Activated CD4-positive, alpha-beta T cell treated with anti-CD3 and anti-CD28 coated beads for 4 hours (primary cell): ENCODE measurements around the gene FBN1.

Source experiments
- DNase-seq, 2 donors: peaks; one replicate each; pipeline ENCODE4 v3.0.0-alpha.2; 2020

FBN1 gene

DNA sequence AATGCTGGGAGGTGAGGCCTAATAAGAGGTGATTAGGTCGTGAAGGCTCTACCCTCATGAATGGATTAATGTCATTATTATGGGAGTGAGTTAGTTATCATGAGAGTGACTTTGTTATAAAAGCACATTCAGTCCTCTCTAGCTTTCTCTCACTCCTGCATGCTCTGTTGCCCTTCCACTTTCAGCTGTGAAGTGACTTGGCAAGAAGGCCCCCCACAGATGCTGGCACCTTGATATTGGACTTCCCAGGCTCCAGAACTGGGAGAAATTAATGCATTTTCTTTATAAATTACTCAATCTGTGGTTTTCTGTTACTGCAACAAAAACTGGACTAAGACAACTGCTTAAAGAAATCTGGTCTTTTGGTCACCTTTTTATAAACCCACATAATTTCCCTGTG, 144.3 kb downstream of the FBN1 start:
- no peak for DNase-seq

DNA sequence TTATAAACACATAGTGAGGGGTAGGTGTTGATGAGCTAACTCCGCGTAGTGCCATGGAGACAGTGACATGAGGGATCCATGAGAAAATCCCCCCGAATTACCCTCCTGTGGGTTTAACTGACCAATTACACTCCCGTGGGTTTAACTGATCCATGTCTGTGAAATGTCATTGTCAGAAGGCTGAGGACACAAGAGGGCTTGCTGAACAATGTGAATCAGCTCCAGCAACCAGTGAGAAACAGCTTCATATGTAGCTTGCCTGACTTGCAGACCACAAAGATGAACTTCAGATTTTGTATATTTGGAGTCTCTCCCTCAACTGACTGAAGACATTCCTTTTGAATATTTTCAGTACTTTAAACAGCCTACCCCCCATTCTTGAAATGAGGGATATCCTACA, 144.9 kb downstream of the FBN1 start:
- DNase-seq = no peak

DNA sequence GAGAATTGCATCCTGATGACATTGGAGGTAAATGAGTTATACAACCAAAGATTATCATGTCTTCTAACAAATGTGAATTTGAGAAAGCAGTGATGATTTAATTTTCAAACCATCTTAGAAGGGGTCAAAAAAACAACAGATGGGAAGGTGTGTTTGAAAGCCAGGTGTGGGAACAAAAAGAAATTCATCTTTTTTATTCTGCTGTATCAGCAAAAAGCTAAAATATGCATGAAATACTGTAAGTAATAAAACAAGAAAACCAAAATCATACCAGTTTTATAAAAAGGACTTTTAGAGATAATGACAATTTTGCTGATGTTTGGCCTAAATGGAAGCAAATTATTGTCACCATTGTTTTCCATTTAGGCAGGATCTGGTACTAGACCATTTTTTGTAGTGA, 145.5 kb downstream of the FBN1 start:
- DNase-seq = no peak

DNA sequence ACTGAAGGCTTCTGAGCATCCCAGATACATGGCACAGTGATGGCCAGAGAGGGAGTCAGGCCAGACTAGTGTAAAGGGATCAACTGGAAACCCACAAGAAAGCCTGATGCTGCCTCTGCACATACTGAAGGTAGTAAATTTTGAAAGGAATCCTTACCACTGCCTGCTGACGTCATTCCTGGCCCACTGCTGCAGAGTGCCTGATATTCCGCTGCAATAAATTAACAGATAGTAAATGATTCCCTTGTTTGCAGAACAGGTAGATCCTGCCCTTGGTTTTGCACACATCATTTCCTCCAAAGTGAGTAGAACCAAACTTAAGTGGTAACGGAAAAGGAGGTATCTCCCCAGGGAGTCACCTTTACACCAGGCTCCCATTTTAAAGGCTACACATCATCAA, 146.7 kb downstream of the FBN1 start:
- no peak for DNase-seq

DNA sequence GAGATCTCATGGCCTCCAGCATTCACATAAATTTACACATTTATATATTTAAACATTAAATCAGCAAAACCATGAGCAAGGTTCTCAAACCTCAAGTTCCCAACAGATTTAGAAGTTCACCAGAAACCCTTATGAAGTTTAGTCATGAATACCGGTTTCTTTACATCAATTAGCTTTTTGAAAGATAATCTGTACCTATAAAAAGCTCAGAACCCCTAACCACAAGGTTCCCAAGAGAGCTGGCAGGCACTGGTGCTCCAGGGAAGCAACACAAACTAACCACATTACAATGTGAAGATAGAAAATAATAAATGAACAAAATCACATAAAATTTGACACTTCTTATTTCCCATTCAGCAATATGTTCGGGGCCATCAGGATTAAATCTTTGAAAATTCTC, 150.9 kb downstream of the FBN1 start:
- no peak for DNase-seq

DNA sequence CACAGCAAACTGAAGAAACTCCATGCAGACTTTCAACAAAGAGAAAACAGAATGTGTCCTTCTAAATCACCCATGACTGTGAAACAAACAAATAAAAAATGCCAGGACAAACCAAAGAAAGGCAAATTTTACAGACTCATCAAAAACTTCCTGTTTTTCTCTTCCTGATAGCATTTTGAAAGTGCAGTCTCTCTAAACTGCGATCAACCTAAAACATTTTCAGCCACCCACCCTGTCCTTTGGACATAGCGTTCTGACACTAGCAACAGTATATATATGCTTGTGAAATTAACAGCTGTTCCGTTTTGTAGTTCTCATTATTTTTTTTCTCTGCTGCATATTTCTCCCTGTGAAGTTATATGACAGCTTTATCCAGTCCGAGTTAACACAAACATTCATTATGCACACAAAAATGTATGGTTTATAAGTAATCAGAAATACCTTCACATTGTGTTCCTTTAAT, 151.7 kb downstream of the FBN1 start:
- DNase-seq = no peak

DNA sequence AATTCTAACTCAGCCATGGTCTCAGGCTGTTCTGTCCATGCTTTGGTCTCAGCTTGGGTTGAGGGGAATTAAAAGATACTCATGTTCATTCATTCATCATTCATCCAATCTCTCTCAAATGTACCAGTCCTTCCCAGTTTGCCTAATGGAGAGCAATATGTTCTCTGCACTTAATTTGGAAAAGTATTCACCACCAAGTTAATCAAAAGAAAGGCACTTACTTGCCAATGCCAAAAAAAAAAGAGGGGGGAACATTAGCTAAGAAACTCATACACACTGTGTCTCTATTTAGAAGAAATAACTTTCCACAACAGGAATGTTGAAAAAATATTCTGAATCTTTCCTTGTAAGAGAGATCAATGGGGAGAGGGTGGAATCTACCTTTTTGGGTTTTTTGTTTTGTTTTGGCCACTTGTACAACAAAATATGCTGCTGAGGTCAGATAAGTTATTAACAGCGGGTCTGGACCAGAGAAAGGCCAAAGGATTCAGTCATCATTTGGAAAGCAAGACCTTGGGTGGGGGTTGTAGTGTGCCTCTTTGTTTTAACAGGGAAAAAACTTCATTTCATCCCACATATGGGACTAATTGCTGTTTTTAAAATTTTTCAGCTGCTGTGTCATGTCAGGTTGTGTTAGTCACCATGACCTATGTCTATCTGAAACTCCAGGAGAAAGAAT, 152.3 kb downstream of the FBN1 start:
- no peak for DNase-seq

DNA sequence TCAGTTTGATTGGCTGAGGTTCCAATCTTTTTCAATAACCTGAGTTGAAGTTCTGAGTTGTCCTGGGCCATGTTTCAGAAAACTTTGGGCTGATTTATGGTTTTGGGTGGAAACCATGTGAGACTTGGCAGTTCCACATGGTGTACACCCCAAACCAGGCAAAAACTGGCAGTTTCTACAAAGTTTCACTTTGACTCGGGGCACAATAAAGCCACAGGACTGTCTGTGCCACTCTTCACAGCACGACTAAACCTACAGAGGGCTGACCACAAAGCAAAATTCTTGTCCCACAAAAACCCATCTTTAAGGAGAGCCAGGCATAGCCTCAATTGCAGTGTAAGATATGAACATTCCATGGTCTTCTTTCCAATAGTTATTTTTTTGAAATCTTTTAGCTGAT, 159.3 kb downstream of the FBN1 start:
- DNase-seq = no peak

DNA sequence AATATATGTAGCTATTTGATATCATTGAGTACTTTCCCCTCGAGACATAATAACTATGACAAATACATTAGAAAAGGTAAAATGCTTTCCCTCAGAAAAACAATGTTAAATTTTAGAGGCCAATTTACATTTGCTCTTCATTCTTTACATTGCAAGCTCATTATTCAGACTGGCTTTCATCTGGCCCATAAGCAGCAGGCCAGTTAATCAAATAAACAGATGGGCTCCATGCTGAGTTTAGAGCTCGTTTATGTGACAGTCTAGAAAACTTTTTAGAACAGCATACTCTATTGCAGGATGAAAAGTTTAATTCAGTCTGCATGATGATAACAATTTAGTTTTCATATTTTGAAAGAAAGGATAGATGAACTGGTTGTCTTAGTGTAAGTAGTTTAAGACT, 163.7 kb downstream of the FBN1 start:
- no peak for DNase-seq

DNA sequence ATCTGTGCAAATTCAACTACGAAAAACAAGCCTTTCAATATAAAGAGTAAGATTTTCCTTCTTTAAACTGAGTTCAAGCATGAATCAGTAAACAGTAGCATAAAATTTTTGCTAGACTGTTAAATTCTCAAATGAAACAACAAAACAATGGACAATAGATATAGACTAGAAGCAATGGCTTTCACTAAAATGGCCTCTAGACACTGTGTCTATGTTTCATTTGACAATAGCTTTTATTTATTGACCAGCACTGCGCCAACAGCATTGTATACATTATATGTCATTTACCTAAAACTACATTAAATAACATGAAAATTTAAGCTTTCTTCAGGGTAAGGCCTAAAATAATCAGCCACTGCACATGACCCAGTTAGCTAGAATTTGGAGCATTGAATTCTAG, 165.8 kb downstream of the FBN1 start:
- no peak for DNase-seq

DNA sequence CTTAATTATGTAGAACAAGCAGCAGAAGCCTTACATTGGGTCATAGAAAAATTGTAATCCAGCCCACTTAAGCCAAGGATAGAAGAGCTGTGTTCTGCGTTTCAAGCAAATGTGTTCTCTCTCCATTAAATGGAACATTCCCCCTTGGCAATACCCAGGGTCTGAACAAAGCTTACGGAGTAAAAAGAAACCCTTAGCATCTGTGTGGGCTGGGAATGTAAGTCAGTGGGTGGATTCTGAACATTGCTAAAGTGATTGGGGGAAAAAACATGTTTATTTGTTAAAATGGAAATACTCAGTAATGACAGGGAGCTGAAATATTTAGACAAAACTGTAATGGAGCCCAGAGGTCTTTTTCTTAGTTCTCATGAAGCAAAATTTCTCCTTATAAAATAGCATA, 166.9 kb downstream of the FBN1 start:
- no peak for DNase-seq

DNA sequence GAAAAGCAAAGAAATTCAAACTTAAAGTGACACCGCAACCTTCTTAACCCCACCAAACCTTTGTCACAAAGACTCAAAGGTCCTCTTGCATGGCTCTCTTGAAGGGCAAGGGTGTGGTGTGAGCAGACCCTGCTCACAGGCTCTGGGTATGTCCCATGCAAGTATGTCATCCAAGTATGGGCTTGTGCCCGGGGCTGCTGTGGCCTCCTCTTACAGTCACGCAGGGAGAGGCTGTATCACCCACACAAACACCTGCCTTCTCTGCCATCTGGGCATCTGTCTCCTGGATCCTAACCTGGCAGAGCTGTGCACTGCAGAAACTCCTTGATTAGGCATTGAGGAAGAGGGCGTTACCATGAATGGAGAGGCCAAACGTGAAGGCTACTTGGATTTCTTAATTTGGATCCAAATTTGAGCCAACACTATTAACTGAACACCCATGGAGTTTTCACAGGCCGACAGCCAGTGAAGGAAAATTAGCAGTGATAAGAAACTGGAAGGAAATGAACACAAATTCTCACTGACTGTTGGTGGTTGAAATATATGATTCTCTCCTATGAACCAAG, 167.6 kb downstream of the FBN1 start:
- no peak for DNase-seq

DNA sequence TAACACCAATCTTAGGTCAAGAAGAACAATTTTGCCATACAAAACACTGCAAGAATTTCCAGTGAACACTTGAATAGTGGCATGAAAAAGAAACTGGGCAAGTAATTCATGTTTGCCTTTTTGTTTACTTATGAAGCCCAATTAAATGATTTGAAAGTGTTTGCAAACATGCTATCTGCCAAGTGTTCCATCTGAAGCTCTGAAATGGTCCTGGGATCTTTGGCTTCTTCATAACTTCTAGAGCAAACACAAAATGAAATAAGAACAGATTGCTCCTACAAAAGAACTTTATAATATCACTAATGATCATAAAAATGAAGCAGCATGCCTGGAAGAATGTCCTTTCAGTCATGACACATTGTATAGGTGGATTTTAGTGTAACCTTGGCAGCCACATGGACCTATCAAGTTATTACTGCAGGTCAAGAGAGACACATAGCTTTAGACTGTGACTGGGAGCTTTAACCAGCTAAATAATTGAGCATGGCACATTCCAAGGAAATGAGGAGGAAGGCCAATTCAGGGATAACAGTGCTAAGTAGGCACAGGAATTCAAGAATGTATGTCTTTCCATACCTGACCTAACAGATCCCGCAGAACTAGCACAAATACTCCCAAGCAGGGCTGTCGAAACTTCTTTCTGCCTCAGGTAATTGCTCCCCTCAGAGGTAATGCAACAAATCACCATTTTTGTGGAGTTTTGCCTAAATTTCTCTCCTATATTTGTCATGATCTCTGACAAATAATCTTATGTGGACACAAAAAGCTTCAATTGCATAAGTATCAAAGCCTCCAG, 169.7 kb downstream of the FBN1 start:
- no peak for DNase-seq

DNA sequence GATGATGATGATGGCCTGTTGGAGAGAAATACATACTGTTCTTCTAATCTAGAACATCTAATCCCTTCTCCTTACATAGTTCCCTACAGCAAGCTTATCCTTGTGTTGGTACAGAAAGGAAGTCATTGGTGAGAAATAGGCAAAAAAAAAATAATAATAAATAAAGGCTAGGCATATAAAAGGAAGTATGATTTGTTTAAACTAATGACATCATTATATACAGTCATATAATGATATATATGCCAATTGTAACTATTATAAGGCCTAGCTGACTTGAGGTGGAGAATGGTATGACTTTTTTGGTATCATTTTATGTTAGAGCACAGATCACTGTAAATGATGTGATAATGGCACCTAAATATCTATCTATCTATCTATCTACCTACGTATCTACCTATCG, 171.8 kb downstream of the FBN1 start:
- no peak for DNase-seq

DNA sequence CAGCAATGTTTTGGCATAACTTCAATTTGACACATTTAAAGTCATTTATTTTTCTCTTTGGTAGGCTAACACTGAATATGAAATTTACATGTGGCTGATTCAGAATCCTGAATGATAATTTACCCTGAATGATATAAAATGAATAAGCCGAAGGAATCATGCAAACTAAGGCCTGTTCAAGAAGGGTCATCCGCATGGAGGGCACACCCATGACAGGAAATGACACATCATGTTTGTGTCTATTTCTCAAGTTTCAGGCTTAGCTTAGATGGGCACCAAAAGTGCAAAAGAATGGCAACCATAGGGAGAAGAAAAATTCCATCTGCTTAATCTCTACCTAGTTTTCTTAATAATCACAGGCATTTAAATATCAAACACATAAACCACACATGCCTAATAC, 172.8 kb downstream of the FBN1 start:
- no peak for DNase-seq

DNA sequence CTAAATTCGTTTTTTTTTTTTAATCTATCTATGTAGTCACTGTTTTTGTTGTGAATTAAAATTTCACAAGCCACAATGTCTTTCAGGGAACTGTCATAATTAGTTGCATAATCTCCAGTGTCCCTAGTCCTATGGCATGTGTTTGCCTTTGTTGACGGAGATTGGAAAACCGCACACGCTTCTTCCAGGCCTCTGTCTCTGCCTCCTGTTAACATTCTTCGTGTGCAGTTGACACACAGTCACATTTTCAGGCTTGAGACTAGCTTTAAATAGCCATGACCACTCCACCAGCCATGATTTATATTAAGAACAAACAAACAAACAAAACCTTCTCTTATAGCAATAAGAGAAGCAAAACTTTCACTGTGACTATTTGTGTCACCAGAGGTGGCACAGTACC, 174.4 kb downstream of the FBN1 start:
- DNase-seq = no peak

DNA sequence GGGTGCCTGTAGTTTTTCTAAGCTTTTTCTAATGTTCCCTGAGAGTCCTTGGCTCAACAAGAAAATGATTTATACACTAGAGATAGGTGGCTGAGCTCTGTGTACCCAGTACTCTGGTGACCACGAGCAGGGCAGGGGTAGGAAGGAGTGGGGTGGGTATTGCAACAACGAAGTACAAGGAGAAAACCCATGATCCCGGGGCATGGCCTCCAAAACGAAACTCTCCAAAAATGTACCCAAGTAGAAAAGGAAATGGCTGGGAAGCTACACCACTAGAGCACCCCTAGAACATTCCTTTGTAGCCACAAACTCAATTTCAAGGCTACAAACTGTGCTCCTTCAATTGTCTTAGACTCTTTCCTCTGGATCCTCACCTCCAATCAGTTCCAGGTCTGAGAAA, 175.4 kb downstream of the FBN1 start:
- no peak for DNase-seq

DNA sequence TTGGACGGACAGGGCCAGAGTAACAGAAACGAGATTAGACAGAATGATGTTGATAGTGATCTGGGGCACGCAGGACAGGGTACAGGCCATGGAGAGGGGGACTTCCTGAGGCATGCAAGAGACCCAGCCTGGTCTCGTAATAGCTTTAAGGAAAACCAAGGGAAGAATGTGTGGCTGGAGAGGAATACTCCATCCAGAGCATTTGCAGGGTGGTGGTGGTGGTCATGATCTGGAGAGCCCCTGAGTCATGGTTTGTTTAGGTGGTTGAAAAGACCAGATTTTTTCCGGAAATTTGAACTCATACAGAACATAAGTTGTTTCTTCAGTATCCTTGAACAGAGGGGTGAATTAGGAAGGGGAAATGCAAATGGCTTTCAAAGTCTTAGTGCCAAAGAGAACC, 175.8 kb downstream of the FBN1 start:
- DNase-seq = no peak

DNA sequence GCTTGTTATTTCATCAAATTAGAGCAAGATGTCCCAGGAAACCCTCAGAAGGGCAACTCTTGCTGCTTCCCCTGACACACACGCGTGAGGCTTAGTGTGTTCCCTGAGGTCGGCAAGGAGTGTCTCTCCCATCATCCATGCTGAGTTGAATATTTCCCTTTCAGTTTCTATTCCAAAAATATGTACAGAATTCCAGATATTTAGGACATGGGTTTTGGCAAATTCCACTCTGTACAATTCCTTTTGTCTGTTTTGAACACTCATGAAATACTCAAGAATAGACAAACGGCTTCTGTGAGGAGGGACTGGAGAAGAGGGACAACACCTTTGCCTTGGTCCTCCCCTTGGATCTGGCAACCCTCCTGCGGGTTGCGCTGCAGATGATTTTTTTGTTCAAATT, 176.2 kb downstream of the FBN1 start:
- no peak for DNase-seq

DNA sequence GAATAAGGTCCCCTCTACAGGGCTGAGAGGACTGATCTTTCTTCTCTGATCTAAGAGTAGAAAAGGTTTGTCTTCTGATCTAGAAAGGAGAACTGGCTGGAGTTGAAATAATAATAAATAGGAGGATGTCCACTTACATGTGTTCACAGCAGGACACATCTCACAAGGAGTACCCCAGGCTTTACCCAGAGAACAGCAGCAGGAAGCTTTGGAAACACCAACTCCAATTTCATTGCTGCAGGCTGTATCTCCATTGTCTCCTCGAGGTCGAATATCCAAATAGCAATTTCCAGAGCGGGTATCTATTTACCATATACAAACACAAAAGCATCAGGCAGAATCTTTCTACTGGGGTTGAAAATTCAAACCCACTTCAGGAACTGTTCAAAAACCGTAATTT, 177.7 kb downstream of the FBN1 start:
- DNase-seq = no peak

DNA sequence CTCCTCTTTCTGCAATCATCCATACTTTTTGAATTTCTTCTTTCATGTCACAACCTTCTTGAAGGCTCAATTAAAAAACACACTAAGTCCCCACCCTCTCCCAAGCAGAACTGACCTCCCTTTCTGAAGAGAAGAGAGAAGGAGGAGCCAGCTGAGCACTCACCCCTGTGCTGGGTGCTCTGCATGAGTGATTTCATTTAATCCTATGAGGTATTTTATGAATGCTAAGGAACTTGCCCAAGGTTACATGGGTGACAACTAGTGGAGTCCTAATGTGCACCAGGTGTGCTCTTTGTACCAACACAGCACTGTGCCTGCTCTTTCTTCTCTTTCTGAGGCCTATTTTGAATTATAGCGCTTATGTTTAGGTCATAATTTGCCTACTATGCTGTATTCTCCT, 178.7 kb downstream of the FBN1 start:
- no peak for DNase-seq

DNA sequence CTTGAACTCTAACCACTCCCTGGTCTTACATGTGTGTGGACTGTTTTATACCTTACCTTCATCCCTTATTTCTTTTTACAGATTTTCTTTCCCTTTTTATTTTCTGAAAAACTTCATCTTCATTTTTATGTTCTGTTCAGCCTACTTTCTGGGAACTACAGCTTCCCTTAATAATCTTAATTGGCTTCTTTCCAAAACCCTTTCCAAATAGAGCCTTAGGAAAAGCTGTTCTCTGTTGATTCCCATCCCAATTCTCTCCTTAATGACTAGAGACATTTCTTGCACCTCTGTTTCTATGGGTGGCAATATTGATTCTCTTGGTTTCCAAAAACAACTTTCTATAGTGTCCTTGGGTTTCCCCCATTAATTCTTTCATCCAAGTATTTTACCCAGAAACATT, 179.4 kb downstream of the FBN1 start:
- DNase-seq = no peak

DNA sequence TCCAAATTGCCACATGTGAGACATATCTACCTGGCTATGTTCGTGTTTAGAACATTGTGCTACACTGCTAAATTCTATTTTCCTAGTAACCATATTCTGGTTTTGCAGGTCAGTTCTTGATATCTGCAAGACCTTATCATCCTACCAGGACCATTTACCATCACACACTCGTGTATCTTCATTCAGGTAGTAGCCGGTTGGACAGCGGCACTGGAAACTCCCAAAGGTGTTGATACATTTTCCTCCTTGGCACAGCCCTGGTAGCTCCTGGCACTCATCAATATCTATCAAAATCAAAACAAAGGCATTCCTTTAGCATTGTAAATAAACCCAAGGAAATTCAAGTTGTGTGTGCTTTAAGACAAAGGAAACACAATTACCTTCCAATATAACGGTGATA, 180.1 kb downstream of the FBN1 start:
- no peak for DNase-seq

DNA sequence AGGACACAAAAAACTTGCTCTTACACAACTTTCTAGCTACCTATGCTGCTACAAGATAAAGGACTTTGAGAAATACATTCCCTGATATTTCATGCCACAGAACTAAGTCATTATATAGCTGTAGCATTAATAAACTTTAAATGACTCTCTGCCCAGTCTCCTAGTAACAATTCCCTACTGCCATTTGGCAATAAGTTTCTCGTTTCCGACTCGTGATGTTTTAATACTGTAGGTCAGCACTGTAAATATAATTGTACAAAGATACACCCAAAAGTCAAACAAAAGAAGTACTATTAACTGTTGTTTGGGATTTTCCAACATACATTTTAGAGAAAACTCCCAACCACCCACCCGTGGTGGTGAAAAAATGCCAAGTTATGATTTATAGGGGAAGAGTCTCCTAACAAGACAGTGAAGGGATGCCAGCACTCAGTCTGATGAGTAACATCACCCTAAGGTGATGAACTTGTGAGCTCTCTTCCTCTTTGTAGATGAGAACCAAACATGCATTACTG, 182.1 kb downstream of the FBN1 start:
- no peak for DNase-seq
